Stimulated activated naive CD8-positive, alpha-beta T cell treated with anti-CD3 and anti-CD28 coated beads, Interleukin-15, amount 100 ng/mL, for 72 hours (primary cell): Measurements from ENCODE around the gene THEMIS.

Source experiments
- ATAC-seq: fragments of 150-1000 bp; cut with Tn5 transposase; 2 replicates; pipeline ENCODE4 v1.10.0; 2021; ENCODE audit warnings: mild to moderate bottlenecking, moderate library complexity
- DNase-seq, 2 donors: peaks; one replicate each; pipeline ENCODE4 v3.0.0; 2021 to 2022
- H3K27ac Mint-ChIP-seq, 2 donors: one replicate each; pipeline ENCODE4 v1.8.0; 2022; ENCODE audit warnings: mild to moderate bottlenecking in 2 of 2, mixed read lengths in 2 of 2, moderate library complexity in 2 of 2
- H3K27me3 Mint-ChIP-seq: one replicate; pipeline ENCODE4 v1.8.0; 2022; ENCODE audit warnings: mixed read lengths
- H3K4me1 Mint-ChIP-seq: one replicate; pipeline ENCODE4 v1.8.0; 2022; ENCODE audit warnings: mild to moderate bottlenecking, mixed read lengths
- H3K4me3 Mint-ChIP-seq, 2 donors: one replicate each; pipeline ENCODE4 v1.8.0; 2022; ENCODE audit warnings: mild to moderate bottlenecking in 2 of 2, mixed read lengths in 2 of 2, moderate library complexity in 1 of 2
- H3K9me3 Mint-ChIP-seq, 2 donors: one replicate each; pipeline ENCODE4 v1.8.0; 2022; ENCODE audit warnings: mixed read lengths in 2 of 2

The THEMIS gene

DNA sequence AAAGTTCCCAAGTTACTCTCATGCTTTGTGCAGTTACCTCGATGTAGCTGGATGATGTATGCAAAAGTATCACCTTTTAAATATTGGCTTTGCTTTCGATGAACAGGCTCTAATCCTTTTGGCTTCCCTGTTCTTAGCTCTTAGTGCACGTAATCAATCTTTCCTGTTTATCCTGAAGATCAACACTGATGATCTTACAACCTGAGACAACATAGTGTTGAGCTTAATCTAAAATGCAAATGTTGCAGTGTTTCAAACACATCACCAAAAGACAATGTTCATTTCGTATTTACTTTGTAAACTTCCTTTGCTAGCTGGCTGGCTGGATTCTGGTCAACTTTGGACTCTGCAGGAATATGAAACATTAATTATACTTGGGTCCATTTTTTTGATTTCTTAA is 132.1 kb downstream of the THEMIS start:
- peaks cover 59% of the 10 kb centered on the region for H3K4me1 Mint-ChIP-seq
- no peak overlapping the region for H3K4me3 Mint-ChIP-seq
- no peak overlapping the region for H3K27ac Mint-ChIP-seq
- DNase-seq (no peak), ATAC-seq (no peak)
- peaks cover 0 to 11% of the 10 kb centered on the region in 2 donors for H3K9me3 Mint-ChIP-seq
- H3K27me3 Mint-ChIP-seq = no peaks in the 10 kb centered on the region

DNA sequence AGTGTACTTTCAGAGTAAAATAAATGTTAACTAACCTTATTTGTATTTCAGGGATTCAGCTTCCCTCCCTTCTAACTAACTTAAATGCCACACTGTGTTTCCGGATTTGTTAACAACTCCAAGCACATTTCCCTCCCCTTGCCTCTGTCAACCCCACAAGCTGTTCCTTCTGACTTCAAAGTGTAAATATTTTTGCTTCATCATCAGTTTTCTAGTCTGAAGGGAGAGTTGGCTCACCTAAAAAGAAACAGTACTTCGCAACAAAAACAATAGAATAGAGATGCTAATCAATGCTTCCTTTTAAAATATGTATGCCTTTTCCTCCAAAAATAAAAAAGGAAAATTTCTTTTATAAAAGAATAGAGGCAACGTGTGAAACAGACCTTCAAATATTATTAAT is 132.6 kb downstream of the THEMIS start:
- Mint-ChIP-seq H3K4me1 (peaks cover 60% of the 10 kb centered on the region), H3K4me3 (no peak overlapping the region), H3K27ac (no peak overlapping the region), H3K9me3 (peaks cover 0 to 11% of the 10 kb centered on the region in 2 donors), H3K27me3 (no peaks in the 10 kb centered on the region)
- DNase-seq = no peak
- no peak for ATAC-seq

DNA sequence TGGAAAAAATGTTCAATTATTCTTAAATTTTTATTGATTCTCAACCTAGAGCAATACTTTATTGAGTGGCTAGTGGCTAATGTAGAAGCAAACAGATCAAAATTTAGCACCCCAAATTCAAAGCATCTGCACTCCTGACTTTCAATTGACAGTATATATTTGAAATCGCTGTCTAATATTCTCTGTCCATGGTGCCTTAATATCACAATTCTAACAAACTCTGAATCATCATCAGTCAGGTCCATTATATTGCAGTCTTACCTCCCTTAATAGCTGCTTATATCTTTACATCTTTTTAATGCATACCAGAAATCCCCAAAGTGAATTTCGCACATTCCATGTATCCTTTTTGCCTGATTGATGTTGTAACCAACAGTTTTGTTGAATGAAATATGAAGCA is 134.9 kb downstream of the THEMIS start:
- peaks cover 76% of the 10 kb centered on the region for H3K4me1 Mint-ChIP-seq

DNA sequence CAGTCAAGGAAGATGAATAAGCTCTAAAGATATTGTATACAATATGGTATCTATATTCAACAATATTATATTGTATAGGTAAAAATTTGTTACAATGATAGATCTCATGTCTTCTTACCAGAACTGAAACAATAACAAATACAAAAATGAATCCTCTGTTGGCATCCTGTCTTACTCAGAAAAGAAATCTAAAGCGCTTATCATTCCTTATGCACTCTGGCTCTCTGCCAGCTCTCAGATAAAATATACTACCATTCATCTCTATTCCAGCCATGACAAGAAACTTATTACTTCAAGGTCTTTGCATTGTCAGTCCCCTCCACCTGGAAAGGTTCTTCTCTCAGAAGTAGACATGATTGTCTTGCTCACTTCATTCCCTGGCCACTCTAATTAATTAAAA is 138.6 kb downstream of the THEMIS start:
- Mint-ChIP-seq H3K4me1 (peaks cover 62% of the 10 kb centered on the region), H3K27me3 (no peaks in the 10 kb centered on the region), H3K9me3 (no peaks in the 10 kb centered on the region), H3K27ac (no peak overlapping the region), H3K4me3 (peak overlapping the region in 1 of 2 donors; percentile 21)
- peak; percentile 57 for ATAC-seq
- DNase-seq = no peak

More for the DNA sequence above, 134.9 kb downstream of the THEMIS start:
- DNase-seq (no peak), ATAC-seq (no peak)
- no peak overlapping the region for H3K4me3 Mint-ChIP-seq
- peaks cover 0 to 9% of the 10 kb centered on the region in 2 donors for H3K9me3 Mint-ChIP-seq
- no peaks in the 10 kb centered on the region for H3K27me3 Mint-ChIP-seq
- no peak overlapping the region for H3K27ac Mint-ChIP-seq

DNA sequence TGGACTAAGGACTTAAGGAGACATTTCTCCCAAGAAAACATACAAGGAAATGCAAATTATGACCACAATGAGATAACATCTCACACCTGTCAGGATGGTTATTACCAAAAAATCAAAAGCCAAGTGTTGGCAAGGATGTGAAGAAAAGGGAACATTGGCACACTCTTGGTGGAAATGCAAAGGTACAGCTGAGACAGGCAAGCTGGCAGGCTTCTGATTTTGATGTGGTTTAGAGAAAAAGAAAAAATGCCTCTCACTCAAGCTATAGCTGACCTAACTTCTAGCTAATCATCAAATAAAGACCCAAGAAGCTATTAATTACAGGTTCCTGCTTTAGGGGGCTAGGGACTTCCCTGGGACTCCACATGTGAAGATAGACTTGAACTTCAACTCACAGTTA is 139.8 kb downstream of the THEMIS start:
- H3K27me3 Mint-ChIP-seq = no peaks in the 10 kb centered on the region
- DNase-seq (no peak), ATAC-seq (no peak)
- no peaks in the 10 kb centered on the region for H3K9me3 Mint-ChIP-seq
- no peak overlapping the region for H3K27ac Mint-ChIP-seq
- peaks cover 59% of the 10 kb centered on the region for H3K4me1 Mint-ChIP-seq
- H3K4me3 Mint-ChIP-seq = no peak overlapping the region

DNA sequence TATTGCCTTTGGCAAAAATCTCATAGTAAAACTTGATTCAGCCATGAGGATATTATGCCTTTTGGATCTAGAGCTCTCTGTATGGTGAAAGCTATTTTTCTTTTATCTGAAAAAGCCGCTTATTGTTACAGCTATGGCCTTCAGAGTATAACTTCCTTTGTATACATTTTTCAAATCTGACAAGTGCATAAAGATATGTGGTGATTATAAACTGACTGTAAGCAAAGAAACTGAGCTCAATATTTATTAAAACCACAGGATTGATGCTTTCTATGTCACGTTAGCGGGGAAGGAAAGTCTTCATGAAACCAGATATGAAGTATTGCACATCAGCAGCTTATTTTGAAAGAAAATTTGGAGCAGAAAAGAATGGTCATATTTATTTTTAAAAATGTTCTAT is 151.8 kb downstream of the THEMIS start:
- Mint-ChIP-seq H3K27me3 (no peaks in the 10 kb centered on the region), H3K27ac (peak overlapping the region in 1 of 2 donors; percentile 42), H3K4me1 (peaks cover 60% of the 10 kb centered on the region)

DNA sequence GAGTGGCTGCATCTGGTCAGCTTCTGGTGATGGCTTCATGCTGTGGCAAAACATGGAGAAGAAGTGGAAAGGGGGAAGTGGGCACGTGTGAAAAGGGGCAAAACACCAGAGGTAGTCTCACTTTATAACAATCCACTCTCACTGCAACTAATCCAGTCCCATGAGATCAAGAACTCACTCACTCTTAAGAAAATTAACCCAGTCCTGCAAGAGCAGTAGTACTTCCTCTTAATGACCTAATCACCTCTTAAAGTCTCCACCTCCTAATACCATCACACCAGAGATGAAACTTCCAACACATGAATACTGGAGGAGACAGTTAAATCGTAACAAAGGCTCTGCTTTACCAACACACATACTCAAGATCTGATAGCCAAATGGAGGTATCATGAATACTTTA is 152.6 kb downstream of the THEMIS start:
- ATAC-seq (peak; percentile 81), DNase-seq (no peak)
- peak overlapping the region; percentile 35 to 64 for H3K4me3 Mint-ChIP-seq
- no peaks in the 10 kb centered on the region for H3K27me3 Mint-ChIP-seq
- H3K4me1 Mint-ChIP-seq = peaks cover 65% of the 10 kb centered on the region
- H3K9me3 Mint-ChIP-seq = no peaks in the 10 kb centered on the region
- peak overlapping the region; percentile 45 to 78 for H3K27ac Mint-ChIP-seq

More for the DNA sequence above, 151.8 kb downstream of the THEMIS start:
- DNase-seq (no peak), ATAC-seq (no peak)
- H3K9me3 Mint-ChIP-seq = no peaks in the 10 kb centered on the region
- H3K4me3 Mint-ChIP-seq = peak overlapping the region in 1 of 2 donors; percentile 18

DNA sequence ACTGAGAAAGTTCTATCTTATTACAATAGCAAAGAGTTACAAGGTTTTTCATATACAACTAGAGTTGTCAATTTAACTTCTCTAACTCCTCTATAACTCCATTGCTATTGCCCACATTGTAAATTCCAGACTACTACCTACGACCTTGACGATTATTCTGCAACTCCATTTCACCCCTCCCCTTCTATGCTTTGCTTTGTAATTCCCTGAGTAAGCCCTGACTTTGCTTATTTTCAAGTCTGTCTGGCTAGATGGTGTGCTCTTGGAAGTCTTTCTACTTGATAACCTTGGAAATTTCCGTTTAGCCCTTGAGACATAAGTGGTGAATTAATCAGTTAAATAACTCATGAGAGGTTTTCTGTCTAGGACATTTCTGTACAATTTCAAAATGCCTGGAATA is 162.4 kb downstream of the THEMIS start:
- no peak for ATAC-seq
- no peak for DNase-seq
- Mint-ChIP-seq H3K27ac (no peak overlapping the region), H3K4me3 (no peak overlapping the region), H3K4me1 (peaks cover 60% of the 10 kb centered on the region), H3K27me3 (no peaks in the 10 kb centered on the region), H3K9me3 (peaks cover 0 to 7% of the 10 kb centered on the region in 2 donors)

DNA sequence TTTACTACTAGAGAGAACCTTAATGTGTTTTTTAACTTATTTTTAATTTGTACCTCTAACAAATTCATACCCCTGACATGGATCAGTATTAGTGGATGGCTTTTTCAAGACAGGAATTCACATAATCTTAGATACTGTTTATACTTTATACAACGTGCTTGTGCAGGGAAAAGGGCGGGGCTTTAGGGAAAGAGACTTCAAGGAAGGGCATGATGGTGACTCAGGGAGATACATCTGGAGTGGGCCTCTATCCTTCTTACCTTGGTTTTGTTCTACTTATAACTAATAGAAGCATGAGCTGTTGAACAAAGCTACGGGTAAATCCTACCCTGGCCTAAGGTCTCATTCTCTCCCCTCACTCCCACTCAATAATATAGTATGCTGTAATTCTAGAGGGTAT is 163.1 kb downstream of the THEMIS start:
- no peak overlapping the region for H3K4me3 Mint-ChIP-seq
- H3K27ac Mint-ChIP-seq = peak overlapping the region in 1 of 2 donors; percentile 73
- no peaks in the 10 kb centered on the region for H3K27me3 Mint-ChIP-seq
- H3K9me3 Mint-ChIP-seq = peaks cover 0 to 7% of the 10 kb centered on the region in 2 donors
- ATAC-seq = no peak
- peaks cover 62% of the 10 kb centered on the region for H3K4me1 Mint-ChIP-seq
- DNase-seq = no peak

DNA sequence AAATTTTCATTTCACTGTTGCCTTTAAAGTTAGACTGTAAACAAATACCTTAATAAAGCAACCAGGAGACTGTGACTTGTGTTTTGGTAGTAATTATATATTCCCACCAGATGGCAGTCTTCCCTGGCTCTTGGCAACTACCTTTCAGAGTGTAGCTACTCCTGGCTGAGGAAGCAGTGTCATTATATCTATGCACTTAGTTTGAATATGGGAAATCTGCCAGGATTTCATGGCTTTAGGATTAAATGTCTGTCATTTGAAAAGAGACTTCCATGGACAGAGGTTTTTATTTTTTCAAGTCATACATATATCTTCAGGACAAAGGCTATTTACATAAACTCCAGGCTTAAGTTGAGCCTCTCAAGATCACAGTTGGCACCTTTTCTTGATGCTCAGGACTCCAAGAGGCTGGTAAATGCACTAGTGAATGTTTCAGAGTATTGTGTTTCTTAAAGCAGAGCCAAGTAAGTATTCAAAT is 163.8 kb downstream of the THEMIS start:
- H3K27ac Mint-ChIP-seq = no peak overlapping the region
- H3K9me3 Mint-ChIP-seq = peaks cover 0 to 7% of the 10 kb centered on the region in 2 donors
- peaks cover 61% of the 10 kb centered on the region for H3K4me1 Mint-ChIP-seq
- peak; percentile 38 to 45 for DNase-seq
- H3K27me3 Mint-ChIP-seq = no peaks in the 10 kb centered on the region
- ATAC-seq = peak; percentile 88
- no peak overlapping the region for H3K4me3 Mint-ChIP-seq

DNA sequence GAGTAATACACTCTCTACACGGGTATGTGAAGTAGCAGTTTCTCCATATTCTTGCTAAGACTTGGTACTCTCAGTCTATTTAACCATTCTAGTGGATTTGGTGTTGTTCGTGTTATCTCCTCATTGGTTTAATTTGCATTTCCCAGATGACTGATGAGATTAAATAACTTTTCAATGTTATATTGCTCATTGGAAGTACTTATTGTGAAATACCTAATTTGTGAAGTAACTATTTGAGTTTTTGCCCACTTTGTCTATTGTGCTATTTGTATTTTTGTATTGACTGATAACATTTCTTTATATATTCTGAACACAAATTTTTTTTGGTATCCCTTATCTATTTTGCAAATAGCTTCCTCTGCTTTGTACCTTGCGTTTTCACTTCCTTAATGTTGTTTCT is 167.9 kb downstream of the THEMIS start:
- no peaks in the 10 kb centered on the region for H3K9me3 Mint-ChIP-seq
- no peaks in the 10 kb centered on the region for H3K27me3 Mint-ChIP-seq
- peak overlapping the region in 1 of 2 donors; percentile 50 for H3K27ac Mint-ChIP-seq
- no peak for DNase-seq
- ATAC-seq = no peak
- H3K4me1 Mint-ChIP-seq = peaks cover 56% of the 10 kb centered on the region
- H3K4me3 Mint-ChIP-seq = no peak overlapping the region

DNA sequence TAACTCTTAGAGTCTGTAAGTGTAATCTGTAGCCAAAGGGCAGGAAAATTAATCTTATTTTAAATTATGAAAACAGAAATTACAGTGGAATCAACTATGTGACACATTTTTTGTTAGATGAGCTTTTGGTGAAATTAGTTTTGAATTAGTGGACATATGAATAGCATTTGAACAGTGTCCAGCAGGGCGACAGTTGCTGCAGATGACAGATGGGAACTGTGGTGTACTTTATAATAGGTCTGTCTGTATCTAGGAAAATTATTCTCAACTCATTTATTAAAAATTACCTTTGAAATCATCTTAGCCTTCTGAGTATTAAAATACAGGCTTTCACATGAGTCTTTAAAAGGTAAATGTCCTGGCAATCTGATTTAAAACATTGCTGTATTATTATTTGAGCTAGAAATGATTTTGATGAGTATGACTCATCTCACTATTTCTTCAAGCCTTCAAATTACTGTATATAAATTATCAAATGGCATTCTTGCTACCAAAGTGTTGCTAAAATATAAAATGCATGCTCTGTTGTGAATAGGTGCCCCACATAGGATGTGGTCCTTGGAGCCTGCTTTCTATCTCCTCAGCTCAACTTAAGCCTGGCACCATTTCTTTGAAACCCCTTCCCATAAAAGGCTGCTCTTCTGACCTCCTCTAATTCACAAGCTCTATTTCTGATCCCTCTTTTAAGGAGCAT is 173.5 kb downstream of the THEMIS start:
- Mint-ChIP-seq H3K27ac (no peak overlapping the region), H3K27me3 (no peaks in the 10 kb centered on the region), H3K9me3 (no peaks in the 10 kb centered on the region), H3K4me3 (no peak overlapping the region), H3K4me1 (peaks cover 46% of the 10 kb centered on the region)
- no peak for DNase-seq
- ATAC-seq = no peak

DNA sequence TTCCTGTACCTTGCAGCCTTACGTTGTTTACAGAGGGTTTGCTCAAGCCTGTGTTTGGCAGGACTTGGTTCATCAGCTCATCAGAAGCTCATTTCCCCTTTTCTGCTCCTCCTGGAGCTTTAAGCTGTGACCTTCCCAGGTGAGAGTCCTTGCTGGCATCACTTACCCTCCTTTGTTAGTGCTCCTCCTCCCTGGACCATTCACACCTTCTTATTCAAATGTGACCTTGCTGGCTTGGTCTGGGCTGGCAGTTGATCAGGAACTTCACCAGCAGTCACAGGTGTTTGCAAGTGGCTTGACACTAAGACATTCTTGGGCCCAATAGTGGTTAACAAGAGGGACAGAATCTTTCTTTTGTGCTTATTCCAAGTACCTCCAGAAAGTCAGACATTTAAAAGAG is 175.0 kb downstream of the THEMIS start:
- DNase-seq (no peak), ATAC-seq (no peak)
- Mint-ChIP-seq H3K27ac (no peak overlapping the region), H3K4me3 (no peak overlapping the region), H3K27me3 (no peaks in the 10 kb centered on the region), H3K9me3 (no peaks in the 10 kb centered on the region), H3K4me1 (peaks cover 48% of the 10 kb centered on the region)

DNA sequence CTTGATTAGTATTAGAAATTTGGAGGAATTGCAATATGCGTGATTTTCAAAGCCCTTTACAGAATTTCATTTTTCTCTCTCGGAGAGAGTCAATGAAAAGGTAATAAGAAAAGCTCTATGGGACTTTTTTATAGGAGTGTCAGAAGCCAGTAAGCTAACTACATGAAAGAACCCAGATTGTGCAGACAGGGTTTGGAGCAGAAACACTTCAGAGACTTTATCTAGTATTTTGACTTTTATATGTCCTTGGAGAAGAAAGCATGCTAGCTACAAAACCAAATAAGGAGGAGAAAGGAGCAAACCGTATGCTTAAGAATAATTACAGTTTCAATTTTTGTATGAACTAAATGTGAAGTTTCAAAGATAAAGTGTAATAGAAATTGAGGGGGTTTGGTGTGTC is 182.2 kb downstream of the THEMIS start:
- H3K27me3 Mint-ChIP-seq = no peaks in the 10 kb centered on the region
- peaks cover 26% of the 10 kb centered on the region for H3K4me1 Mint-ChIP-seq
- no peak overlapping the region for H3K27ac Mint-ChIP-seq
- ATAC-seq = no peak
- H3K4me3 Mint-ChIP-seq = no peak overlapping the region
- no peaks in the 10 kb centered on the region for H3K9me3 Mint-ChIP-seq
- no peak for DNase-seq

DNA sequence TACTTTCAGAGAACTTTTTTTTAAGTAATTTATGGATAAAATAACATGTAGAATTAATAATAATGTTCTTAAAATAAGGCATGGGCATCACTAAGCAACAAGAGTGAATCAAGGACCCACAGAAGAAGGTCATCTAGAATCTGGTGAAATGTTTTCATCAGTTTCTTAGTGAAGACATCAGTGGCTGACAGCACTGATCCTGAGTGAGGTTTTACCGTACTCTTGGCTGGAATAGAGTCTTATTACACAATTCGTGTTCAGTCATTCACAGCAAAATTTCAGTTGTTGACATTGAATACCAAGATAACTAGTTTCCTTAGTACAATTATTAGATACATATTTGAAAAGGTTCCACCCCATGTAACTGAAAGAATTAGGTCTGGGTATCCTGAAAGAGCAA is 183.5 kb downstream of the THEMIS start:
- Mint-ChIP-seq H3K27ac (no peak overlapping the region), H3K4me3 (no peak overlapping the region), H3K4me1 (peaks cover 16% of the 10 kb centered on the region), H3K9me3 (no peaks in the 10 kb centered on the region), H3K27me3 (no peaks in the 10 kb centered on the region)
- ATAC-seq (no peak), DNase-seq (no peak)

DNA sequence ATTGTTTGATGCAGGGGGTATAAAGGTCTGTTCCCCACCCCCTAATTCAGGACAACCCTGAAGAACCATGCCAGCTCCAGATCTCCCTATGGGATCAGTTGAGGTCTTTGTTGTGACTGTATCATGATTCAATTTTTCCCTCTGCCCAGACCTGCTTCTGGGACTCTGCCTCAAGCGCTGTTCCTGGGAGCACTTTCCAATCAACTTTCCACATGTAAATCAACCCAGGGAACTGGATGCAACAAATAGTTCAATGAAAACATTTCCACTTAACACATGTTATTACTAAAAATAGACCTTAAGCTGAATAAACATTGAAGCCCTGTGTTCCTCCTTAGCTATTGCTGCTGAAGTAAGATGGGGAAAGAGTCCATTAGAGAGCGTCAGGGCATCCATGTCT is 184.4 kb downstream of the THEMIS start:
- no peaks in the 10 kb centered on the region for H3K9me3 Mint-ChIP-seq

DNA sequence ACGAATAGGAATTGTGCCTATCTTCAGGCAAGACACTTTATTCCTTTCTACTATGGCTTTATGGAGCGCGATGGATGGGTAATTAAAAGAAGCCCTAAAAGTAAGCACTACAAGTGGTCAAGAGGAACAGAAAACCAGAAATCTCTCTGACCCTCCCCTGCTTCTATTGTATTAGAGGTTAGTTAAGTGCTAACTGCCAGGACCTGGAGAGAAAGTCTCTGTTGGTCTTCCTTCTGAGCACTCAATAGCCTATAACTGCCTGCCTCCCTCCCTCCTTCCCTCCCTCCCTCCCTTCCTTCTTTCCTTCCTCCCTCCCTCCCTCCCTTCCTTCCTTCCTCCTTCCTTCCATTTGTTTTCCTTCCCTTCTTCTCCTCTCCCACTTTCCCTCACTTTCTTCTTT is 190.2 kb downstream of the THEMIS start:
- Mint-ChIP-seq H3K9me3 (peaks cover 11 to 17% of the 10 kb centered on the region in 2 donors), H3K4me1 (peaks cover 1% of the 10 kb centered on the region), H3K4me3 (no peak overlapping the region), H3K27ac (no peak overlapping the region), H3K27me3 (no peaks in the 10 kb centered on the region)
- no peak for ATAC-seq
- no peak for DNase-seq

More for the DNA sequence above, 184.4 kb downstream of the THEMIS start:
- Mint-ChIP-seq H3K4me3 (no peak overlapping the region), H3K27me3 (no peaks in the 10 kb centered on the region), H3K27ac (no peak overlapping the region), H3K4me1 (peaks cover 13% of the 10 kb centered on the region)
- ATAC-seq (no peak), DNase-seq (no peak)
